GM12892 (cell line): ENCODE measurements around the gene IFITM5.

Experiments
- DNase-seq: peaks from one replicate; pipeline ENCODE4 v3.0.0; 2011; ENCODE audit not compliant: insufficient read length
- FAIRE-seq: peaks from 2 replicates; lab custom pipeline; 2011; peaks lifted over from hg19 to GRCh38; lab: Jason Lieb, UNC
- POLR2A ChIP-seq: IDR thresholded peaks from 2 replicates; pipeline ENCODE4 v1.6.1; 2011; ENCODE audit warnings: low read depth, low read length, control low read depth
- POLR2AphosphoS5 ChIP-seq: IDR thresholded peaks from 2 replicates; pipeline ENCODE4 v1.6.1; 2011; ENCODE audit warnings: low read depth, low read length, control low read depth
- TAF1 ChIP-seq: IDR thresholded peaks from 2 replicates; pipeline ENCODE4 v1.6.1; 2011; ENCODE audit warnings: low read depth, mild to moderate bottlenecking, control low read depth, low read length, borderline replicate concordance

IFITM5 gene

GRCh38 chr11:255816-256215 is 43.5 kb downstream of the IFITM5 start:
- TF ChIP-seq POLR2A (no peak), TAF1 (no peak), POLR2AphosphoS5 (no peak)
- DNase-seq, result no peak
- peak; percentile 14 for FAIRE-seq

GRCh38 chr11:255176-255575 is 44.1 kb downstream of the IFITM5 start:
- DNase-seq, result no peak
- no peak for TF ChIP-seq POLR2AphosphoS5
- TF ChIP-seq POLR2A, result no peak
- TF ChIP-seq TAF1, result no peak
- no peak for FAIRE-seq

GRCh38 chr11:253886-254270 is 45.4 kb downstream of the IFITM5 start:
- FAIRE-seq, result no peak
- no peak for TF ChIP-seq POLR2A
- TF ChIP-seq POLR2AphosphoS5, result peak; percentile 38; the same call in 1 of the 2 replicates
- DNase-seq, result no peak

GRCh38 chr11:253160-253885 is 46.0 kb downstream of the IFITM5 start:
- TF ChIP-seq POLR2AphosphoS5 (peak; percentile 55), TAF1 (no peak), POLR2A (peak; percentile 36; the same call in 1 of the 2 replicates)
- DNase-seq (no peak), FAIRE-seq (no peak)

GRCh38 chr11:252666-253065 is 46.7 kb downstream of the IFITM5 start:
- FAIRE-seq (no peak), DNase-seq (no peak)
- TF ChIP-seq POLR2A (no peak), POLR2AphosphoS5 (no peak), TAF1 (no peak)

GRCh38 chr11:251550-251949 is 47.8 kb downstream of the IFITM5 start:
- TF ChIP-seq POLR2AphosphoS5, result no peak
- TF ChIP-seq POLR2A, result no peak
- TF ChIP-seq TAF1, result no peak
- no peak for FAIRE-seq
- DNase-seq, result no peak

- DNase-seq (no peak), FAIRE-seq (peak; percentile 88)
- no peak for TF ChIP-seq POLR2AphosphoS5
- no peak for TF ChIP-seq TAF1
- no peak for TF ChIP-seq POLR2A
These were observed 48.5 kb downstream of the IFITM5 start for GRCh38 chr11:250740-251299.

GRCh38 chr11:250274-250673 is 49.1 kb downstream of the IFITM5 start:
- DNase-seq (no peak), FAIRE-seq (no peak)
- no peak for TF ChIP-seq TAF1
- TF ChIP-seq POLR2A, result no peak
- TF ChIP-seq POLR2AphosphoS5, result no peak

- DNase-seq, result no peak
- no peak; the same call in 1 of the 2 replicates for TF ChIP-seq POLR2AphosphoS5
- no peak for TF ChIP-seq TAF1
- no peak for TF ChIP-seq POLR2A
- FAIRE-seq, result no peak
These were observed 50.3 kb downstream of the IFITM5 start for GRCh38 chr11:249062-249461.
